ENCODE measurements around the gene ABCC1. TPM values are rescaled to one million over a fixed set of nuclear protein-coding genes. Genes with fewer than 3 reads are reported as not detected.

The ABCC1 gene
- total RNA-seq, 4 donors from 2014 or later: 19.3 to 43.7 (median 26.2) TPM

DNA sequence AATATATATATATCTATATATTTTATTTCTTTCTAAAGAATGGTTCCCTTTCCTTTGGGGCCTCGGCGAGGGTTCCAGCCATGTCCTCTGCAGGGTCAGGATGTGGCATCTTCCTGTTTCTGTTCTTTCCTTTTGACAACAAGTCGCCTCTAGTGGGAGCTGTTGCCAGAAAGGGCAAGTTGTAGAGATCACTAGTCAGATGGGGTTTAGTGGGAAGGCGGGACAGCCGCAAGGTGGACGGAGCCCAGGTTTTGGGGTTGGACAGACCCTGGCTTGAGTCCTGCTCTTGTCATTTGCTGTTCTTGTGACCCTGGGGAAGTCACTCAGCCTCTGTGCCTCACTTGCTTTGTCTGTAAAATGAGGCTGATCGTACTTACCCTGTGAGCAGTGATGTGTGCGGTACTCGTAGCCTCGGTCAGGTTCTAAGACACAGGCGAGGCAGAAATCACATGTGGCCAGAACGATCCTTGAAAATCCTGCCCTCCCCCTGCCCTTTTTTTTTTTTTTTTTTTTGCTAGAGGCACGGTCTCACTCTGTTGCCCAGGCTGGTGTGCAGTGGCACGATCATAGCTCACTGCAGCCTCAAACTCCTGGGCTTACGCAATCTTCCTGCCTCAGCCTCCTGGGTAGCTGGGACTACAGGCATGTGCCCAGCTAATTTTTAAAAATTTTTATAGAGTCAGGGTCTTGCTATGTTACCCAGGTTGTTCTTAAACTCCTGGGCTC lies 193.8 kb downstream of the ABCC1 start:
- no peak for DNase-seq

DNA sequence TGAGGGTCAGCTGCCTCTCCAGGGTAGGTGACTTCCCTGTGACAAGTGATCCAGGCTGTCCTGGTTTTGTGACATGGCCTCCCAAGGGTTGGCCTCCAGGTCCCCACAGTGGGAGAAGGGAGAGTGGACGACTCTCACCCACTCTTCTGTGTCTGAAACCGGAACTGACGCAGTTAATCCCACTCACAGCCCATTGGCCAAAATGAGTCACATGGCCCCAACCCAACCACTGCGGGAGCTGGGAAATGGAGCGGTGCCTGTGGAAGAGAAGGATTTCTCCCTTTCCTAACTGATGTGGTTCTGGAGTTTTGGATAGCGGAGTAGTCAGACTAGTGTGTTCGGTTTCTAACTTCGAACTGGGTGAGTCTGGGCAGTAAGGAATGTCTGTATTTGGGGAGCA lies 194.5 kb downstream of the ABCC1 start:
- ATAC-seq: no peak
- H3K4me1 ChIP-seq: peaks cover 0 to 6% of the 10 kb centered on the region in 2 donors
- DNase-seq: no peak
- intact Hi-C loops (cut with DNase I; ENCODE audit: low total_unique reads) (no loop called here), in situ Hi-C loops (cut with MboI; ENCODE audit: low sequenced_read_pairs in 4 of 4) (no loop called here)
- no peak overlapping the region for H3K27ac ChIP-seq
- no peaks in the 10 kb centered on the region for H3K9me3 ChIP-seq
- peaks cover 0 to 35% of the 10 kb centered on the region in 2 donors for H3K36me3 ChIP-seq
- no peaks in the 10 kb centered on the region for H3K27me3 ChIP-seq
- H3K4me3 ChIP-seq: no peak overlapping the region
- no peak for TF ChIP-seq POLR2A (IDR thresholded peaks at IDR 0.05)
- TF ChIP-seq, protein P1, sequence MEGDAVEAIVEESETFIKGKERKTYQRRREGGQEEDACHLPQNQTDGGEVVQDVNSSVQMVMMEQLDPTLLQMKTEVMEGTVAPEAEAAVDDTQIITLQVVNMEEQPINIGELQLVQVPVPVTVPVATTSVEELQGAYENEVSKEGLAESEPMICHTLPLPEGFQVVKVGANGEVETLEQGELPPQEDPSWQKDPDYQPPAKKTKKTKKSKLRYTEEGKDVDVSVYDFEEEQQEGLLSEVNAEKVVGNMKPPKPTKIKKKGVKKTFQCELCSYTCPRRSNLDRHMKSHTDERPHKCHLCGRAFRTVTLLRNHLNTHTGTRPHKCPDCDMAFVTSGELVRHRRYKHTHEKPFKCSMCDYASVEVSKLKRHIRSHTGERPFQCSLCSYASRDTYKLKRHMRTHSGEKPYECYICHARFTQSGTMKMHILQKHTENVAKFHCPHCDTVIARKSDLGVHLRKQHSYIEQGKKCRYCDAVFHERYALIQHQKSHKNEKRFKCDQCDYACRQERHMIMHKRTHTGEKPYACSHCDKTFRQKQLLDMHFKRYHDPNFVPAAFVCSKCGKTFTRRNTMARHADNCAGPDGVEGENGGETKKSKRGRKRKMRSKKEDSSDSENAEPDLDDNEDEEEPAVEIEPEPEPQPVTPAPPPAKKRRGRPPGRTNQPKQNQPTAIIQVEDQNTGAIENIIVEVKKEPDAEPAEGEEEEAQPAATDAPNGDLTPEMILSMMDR (IDR thresholded peaks at IDR 0.05 in 4 of 5, conservative IDR thresholded peaks at IDR 0.05 in 1 of 5): no peak

More for the DNA sequence above, 193.8 kb downstream of the ABCC1 start:
- Histone ChIP-seq H3K27ac (no peak overlapping the region), H3K4me3 (no peak overlapping the region), H3K27me3 (no peaks in the 10 kb centered on the region), H3K9me3 (no peaks in the 10 kb centered on the region), H3K4me1 (peaks cover 0 to 6% of the 10 kb centered on the region in 2 donors), H3K36me3 (peaks cover 0 to 43% of the 10 kb centered on the region in 2 donors)
- no peak for ATAC-seq
- TF ChIP-seq, protein P1 (IDR thresholded peaks at IDR 0.05 in 4 of 5, conservative IDR thresholded peaks at IDR 0.05 in 1 of 5): no peak
- no peak for TF ChIP-seq POLR2A (IDR thresholded peaks at IDR 0.05)
- intact Hi-C loops (cut with DNase I; ENCODE audit: low total_unique reads): no loop called here
- in situ Hi-C loops (cut with MboI; ENCODE audit: low sequenced_read_pairs in 4 of 4): no loop called here

DNA sequence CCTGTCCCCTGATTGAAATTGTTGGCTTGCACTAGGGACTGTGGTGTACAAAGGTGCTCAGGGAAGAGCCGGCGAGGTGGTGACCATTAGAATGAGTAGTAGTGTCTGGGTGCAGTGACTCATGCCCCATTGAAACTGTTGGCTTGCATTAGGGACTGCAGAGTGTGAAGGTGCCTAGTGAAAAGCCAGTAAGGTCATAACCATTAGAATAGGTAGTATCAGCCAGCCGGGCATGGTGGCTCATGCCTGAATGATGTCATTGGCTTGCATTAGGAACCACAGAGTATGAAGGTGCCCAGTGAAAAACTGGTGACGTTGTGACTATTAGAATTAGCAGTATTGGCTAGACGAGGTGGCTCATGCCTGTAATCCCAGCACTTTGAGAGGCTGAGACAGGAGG lies 195.0 kb downstream of the ABCC1 start:
- Histone ChIP-seq H3K27me3 (no peaks in the 10 kb centered on the region), H3K4me3 (no peak overlapping the region), H3K4me1 (peaks cover 0 to 6% of the 10 kb centered on the region in 2 donors), H3K9me3 (no peaks in the 10 kb centered on the region), H3K36me3 (peaks cover 0 to 32% of the 10 kb centered on the region in 2 donors), H3K27ac (no peak overlapping the region)
- intact Hi-C loops (cut with DNase I; ENCODE audit: low total_unique reads) (no loop called here), in situ Hi-C loops (cut with MboI; ENCODE audit: low sequenced_read_pairs in 4 of 4) (no loop called here)
- TF ChIP-seq, protein P1 (IDR thresholded peaks at IDR 0.05 in 4 of 5, conservative IDR thresholded peaks at IDR 0.05 in 1 of 5): no peak
- TF ChIP-seq POLR2A (IDR thresholded peaks at IDR 0.05): no peak
- peak in 1 of 2 donors; percentile 70 for ATAC-seq
- DNase-seq: peak in 1 of 2 donors; percentile 26

DNA sequence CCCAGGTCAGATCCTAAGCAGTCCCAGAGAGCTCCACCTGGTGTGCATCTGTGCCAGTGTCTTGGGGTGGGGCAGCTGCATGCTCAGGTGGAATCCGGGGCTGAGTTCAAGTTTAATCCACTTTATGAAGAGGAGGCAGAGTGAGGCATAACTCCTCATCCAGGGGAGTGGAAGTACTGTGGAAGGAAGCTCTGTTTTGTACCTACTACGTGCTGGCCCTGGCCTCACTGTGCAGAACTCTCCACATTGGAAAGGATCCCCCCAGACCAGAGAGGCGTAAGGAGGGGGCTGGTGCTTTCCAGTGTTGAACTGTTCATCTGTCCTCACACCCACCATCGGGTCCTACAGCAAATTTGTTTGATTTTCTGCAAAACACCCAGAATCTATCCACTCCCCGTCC lies 195.9 kb downstream of the ABCC1 start:
- in situ Hi-C loops (cut with MboI; ENCODE audit: low sequenced_read_pairs in 4 of 4): no loop called here
- no peak overlapping the region for H3K27ac ChIP-seq
- no peak for ATAC-seq
- DNase-seq: no peak
- H3K36me3 ChIP-seq: peaks cover 0 to 24% of the 10 kb centered on the region in 2 donors
- TF ChIP-seq POLR2A (IDR thresholded peaks at IDR 0.05): no peak
- TF ChIP-seq, protein P1 (IDR thresholded peaks at IDR 0.05 in 4 of 5, conservative IDR thresholded peaks at IDR 0.05 in 1 of 5): no peak
- no peaks in the 10 kb centered on the region for H3K9me3 ChIP-seq
- no peaks in the 10 kb centered on the region for H3K27me3 ChIP-seq
- intact Hi-C loops (cut with DNase I; ENCODE audit: low total_unique reads): no loop called here
- peaks cover 0 to 14% of the 10 kb centered on the region in 2 donors for H3K4me1 ChIP-seq
- no peak overlapping the region for H3K4me3 ChIP-seq
